Activated effector memory CD4-positive, alpha-beta T cell treated with Interleukin-2 at 50 U/mL for 16 hours (primary cell): Measurements from ENCODE around the gene ANKRD16.
"Not testable (repeated sequence)": the region's sequence is repeated elsewhere in the genome, so short reads cannot be mapped to it uniquely, and the experiment has no call there.

Source experiments
- DNase-seq: peaks from one replicate; pipeline ENCODE4 v3.0.0-alpha.2; 2020

Gene ANKRD16

GRCh38 chr10:5871596-5871995 is 18.1 kb downstream of the ANKRD16 start:
- no peak for DNase-seq

DNA sequence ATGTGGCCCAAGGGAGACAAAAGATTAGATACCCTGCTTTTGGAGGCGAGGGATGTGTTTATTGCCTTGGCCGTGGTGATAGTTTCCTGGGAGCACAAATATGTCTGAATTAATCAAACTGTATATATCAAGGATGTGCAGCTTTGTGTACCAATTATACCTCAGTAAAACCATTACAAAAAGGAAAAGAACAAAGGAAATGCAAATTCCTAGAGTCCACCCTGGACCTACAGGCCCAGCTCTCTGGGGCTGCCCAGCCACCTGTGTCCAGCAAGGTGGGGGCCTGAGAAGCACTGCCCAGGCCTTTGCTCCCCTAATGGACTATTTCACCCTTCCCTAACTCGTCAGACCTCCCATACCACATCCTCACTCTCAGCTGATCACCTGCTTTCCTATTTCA is 20.5 kb downstream of the ANKRD16 start:
- DNase-seq: no peak

DNA sequence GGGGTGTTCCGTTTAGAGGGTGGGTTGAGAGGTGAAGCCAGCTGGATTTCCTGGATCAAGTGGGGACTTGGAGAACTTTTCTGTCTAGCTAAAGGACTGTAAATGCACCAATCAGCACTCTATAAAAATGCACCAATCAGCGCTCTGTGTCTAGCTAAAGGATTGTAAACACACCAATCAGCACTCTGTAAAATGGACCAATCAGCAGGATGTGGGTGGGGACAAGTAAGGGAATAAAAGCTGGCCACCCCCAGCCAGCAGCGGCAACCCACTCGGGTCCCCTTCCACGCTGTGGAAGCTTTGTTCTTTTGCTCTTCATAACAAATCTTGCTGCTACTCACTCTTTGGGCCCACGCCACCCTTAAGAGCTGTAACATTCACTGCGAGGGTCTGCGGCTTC is 21.3 kb downstream of the ANKRD16 start:
- DNase-seq: not testable (repeated sequence)

GRCh38 chr10:5867091-5867615 is 22.5 kb downstream of the ANKRD16 start:
- DNase-seq: not testable (repeated sequence)

DNA sequence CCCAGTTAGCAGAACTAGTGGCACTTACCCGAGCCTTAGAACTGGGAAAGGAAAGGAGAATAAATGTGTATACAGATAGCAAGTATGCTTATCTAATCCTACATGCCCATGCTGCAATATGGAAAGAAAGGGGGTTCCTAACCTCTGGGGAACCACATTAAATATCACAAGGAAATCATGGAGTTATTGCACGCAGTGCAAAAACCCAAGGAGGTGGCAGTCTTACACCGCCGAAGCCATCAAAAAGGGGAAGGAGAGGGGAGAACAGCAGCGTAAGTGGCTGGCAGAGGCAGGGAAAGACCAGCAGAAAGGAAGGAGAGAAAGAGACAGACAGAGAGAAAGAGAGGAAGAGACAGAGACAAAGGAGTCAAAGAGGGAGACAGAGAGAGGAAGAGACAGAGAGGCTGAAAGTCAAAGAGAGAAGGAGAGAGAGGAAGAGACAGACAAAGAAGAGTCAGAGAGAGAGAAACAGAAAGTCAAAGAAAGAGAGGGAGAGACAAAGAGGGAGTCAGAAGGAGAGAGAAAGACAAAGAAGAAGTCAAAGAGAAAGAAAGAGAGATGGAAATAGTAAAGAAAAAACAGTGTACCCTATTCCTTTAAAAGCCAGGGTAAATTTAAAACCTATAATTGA is 23.1 kb downstream of the ANKRD16 start:
- DNase-seq: not testable (repeated sequence)

- DNase-seq: not testable (repeated sequence)
These were observed 26.6 kb downstream of the ANKRD16 start for GRCh38 chr10:5862981-5863685.

DNA sequence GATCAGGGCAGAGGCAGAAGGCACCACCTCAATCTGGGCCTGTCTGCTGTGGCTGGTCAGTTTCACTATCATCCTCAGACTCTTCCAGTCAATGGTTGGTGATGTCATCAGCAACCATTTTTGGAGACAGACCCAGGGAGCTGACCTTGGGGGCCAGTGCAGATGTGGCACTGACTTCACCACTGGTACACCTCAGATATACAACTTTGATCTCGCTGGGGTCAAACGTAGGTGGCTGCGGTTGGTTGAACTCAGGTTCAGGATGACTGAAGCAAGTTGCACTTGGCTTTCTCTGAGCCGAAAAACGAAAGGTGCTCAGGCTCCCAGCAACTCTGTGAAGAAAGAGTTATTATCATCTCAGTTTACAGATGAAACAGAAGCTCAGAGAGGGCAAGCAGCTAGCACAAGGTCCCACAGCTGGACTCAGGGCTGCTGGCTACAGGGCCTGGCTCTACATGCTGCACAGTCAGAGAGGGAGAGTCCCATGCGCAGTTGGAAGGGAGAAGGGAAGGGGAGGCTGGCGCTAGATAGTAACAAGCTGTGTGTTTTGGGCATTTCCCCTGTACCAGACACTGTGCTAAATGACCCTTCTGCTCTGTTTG is 27.2 kb downstream of the ANKRD16 start:
- no peak for DNase-seq

- no peak for DNase-seq
These were observed 29.6 kb downstream of the ANKRD16 start for GRCh38 chr10:5860066-5860465.

DNA sequence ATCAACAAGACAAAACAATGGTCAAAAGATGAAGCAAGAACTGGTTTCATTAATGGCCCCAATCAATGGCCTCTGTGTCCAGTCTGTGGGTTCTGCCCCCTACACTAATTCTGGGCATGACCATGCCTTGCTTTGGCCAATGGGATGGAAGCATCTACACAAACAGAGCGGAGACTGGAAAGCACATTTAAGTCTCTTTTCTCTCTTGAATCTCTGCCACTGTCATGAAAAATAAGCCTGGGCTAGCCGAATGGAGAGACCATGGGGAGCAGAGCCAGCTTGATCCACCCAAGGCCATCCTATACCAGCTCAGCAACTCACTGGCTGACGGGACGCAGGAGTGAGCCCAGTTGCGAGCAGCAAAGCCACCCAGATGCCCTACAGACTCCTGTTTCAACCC is 30.9 kb downstream of the ANKRD16 start:
- no peak for DNase-seq

GRCh38 chr10:5856701-5857004 is 33.0 kb downstream of the ANKRD16 start:
- no peak for DNase-seq

- DNase-seq: no peak
These were observed 33.6 kb downstream of the ANKRD16 start for GRCh38 chr10:5855979-5856700.

DNA sequence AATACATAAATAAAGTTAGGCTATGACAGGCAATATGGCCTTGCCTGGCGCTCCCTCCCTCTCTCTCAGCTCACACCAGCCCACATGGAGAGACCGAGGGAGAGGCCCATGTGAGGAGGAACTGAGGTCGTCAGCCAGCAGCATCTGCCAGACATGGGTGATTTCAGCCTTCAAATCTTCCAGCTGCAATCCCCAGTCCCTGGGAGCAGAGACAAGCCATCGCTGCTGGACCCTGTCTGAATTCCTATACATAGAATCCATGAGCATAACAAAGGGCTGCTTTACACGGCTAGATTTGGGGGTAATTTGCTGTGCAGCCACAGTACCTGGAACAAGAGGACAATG is 35.6 kb downstream of the ANKRD16 start:
- no peak for DNase-seq

GRCh38 chr10:5846667-5847066 is 43.0 kb downstream of the ANKRD16 start:
- not testable (repeated sequence) for DNase-seq

DNA sequence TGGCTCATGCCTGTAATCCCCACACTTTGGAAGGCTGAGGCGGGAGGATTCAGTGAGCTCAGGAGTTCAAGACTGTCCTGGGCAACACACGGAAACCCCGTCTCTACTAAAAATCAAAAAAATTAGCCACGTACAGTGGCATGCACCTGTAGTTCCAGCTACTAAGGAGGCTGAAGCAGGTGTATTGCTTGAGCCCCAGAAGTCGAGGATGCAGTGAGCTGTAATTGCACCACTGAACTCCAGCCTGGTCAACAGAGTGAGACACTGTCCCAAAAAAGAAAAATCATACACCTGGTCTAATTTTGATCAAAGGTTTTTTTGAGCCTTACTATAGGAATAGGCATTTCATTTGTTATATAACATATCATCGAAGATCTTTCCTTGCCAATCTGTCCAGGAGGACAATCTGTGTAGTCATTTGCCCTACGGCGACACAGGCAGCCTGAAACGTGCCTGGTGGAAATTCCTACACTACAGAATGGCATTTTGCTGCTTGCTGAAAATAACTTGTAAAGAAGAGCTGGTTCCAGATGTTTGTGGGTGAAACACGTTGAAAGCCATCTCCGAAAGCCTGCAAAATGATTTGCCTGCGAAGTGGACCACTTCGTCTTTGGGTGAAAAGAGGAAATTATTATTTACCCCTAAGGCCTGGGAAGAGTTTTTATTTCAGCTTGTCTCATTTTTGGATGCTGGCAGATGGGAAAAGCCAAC is 45.2 kb downstream of the ANKRD16 start:
- no peak for DNase-seq

DNA sequence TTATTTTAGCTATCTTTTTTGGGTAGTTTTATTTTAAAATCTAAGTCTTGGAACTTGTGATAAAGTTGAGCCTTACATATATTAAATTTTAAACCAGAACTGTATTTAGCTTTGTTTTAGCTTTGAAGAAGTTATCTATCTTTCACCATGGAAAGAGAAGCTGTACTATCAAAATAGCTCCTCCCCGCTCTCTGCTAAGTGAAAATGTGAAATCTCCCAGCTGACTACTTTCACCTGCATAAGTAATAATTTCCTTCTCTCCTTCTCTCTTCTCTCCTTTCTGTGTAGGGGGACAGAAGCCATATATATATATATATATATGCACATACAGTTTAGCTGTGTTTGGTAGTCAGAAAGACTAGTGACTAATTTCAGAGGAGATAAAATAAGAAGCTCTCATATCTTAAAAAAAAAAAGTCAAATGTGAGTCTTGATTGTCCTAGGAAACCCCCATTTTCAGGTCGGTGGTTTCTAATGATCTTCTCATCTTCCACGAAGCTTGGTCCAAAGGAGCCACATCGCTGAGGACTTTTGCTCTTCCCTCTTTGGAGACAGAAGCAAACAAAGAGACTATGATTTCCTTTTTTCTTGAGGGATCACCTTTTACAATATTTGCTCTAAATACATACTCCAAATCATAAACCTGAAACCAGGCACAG is 45.9 kb downstream of the ANKRD16 start:
- DNase-seq: no peak

- DNase-seq: no peak
These were observed 47.7 kb downstream of the ANKRD16 start for GRCh38 chr10:5841965-5842364.

DNA sequence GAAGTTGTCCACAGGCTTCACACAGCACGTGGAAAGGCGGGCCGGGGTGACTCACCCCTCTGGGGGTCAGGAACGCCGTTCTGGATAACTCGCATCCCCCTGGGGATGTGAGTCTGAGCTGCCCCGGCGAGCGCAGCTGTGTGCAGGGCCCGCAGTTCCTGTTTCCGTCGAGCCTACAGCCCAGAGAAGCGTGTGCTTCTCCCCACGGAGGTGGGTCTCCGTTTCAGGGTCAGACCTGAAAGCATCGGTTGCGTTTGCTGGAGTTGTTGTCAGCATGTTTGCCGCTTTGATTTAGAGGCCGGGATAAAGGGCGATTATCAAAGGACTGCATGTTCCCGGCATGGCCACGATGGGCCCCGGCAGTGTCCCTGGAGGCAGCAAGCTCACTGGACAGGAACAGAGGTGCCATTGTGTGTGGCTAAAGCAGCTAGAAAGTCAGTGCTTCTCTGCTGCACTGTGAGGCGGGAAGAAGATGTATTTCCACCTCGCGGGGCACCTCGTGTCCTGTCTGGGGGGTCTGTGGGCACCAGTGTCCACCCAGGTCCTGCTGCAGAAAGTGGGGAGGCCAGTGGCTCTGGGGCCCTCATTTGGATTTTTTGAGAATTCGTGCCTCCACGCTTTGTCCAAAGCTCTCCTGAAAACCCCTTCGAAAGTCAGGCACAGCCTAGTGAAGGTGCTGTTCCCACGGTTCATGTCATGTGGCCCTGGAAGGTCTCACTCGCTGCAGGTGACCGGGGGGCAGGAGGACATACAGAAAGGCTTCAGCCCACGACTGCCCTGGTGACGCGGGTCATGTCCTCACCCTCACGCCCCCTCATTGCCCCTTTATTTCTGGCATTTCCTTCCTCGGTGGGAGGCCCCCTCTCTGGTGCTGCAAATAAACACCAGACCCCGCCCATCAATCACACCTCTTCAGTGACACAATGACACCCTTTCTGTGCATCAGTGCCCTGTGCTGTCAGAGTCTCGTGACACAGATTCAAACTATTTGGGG is 49.1 kb downstream of the ANKRD16 start:
- no peak for DNase-seq

GRCh38 chr10:5836181-5836580 is 53.5 kb downstream of the ANKRD16 start:
- DNase-seq: not testable (repeated sequence)

DNA sequence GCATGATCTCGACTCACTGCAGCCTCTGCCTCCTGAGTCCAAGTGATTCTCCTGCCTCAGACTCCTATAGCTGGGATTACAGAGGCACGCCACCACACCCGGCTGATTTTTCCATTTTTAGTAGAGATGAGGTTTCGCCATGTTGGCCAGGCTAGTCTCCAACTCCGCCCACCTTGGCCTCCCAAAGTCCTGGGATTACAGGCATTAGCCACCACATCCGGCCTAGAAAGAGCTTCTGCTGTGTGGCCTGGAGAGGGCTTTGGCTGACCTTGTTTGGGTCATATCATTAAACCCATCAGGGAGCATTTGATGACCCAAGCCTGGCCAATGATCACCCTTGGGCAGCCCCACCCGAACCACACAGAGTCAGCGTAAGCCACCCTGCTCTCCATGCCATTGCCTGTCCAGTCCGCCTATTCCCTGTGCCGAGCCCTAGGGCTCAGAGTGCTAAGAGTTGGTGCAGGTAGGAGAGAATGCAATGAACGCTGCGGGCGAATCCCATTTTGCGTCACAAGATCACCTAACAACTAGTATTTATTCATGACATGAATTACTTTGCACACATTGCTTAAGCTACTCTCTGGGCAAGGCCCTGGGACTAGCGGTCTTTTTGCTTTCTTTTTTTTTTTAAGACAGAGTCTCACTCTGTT is 54.1 kb downstream of the ANKRD16 start:
- no peak for DNase-seq

DNA sequence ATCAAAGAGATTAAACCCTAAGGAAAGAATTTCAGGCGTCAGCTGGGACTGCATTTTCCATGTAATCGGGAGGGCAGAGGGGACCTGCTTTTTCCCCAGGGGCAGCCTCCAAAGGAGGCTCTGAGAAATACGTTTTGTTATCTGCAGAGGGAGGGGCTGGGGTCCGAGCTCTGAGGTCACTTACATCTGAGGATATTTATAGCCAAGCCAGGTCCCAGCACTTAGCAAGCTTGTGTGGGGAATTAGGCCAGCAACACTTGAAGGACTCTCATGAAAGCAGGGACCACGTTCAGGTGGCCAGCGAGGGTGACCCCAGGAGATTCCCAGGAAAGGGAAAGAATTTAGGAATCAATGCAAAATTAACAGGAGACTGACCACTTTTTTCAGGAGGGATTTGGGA is 55.9 kb downstream of the ANKRD16 start:
- DNase-seq: no peak

DNA sequence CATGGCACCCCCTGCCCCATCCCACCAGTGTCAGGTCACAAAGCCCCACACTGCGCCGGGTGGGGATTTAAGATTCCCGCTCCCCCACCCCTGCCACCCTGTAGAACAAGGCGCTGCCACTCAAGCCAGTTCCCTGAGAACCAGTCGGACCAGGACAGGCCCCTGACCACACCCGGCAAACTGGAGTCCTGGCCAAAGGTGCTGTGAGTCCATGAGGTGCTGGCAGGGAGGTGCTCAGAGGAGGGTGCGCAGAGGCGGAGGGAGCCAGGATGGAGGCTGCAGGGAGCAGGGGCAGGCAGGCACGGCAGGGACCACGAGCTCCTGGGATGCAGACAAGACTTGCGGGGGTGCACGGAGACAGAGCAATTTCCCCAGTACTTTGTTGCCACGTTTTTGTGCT is 56.7 kb downstream of the ANKRD16 start:
- no peak for DNase-seq
